Effector memory CD8-positive, alpha-beta T cell (primary cell): ENCODE results near the gene ZFP3.
"Not testable (repeated sequence)": the region's sequence is repeated elsewhere in the genome, so short reads cannot be mapped to it uniquely, and the experiment has no call there.

Source experiments
- ATAC-seq: fragments of 150-1000 bp; cut with Tn5 transposase; replicated peaks from 2 replicates; pipeline ENCODE4 v1.10.0; 2021; ENCODE audit warnings: mild to moderate bottlenecking, moderate library complexity
- DNase-seq, 3 experiments: peaks; one replicate each; pipeline ENCODE4 v3.0.0; 2021
- H3K27ac Mint-ChIP-seq, 2 donors: one replicate each; pipeline ENCODE4 v1.8.0; 2022; ENCODE audit warnings: mild to moderate bottlenecking in 2 of 2, mixed read lengths in 2 of 2, moderate library complexity in 2 of 2
- H3K27me3 Mint-ChIP-seq, 2 donors: one replicate each; pipeline ENCODE4 v1.8.0; 2022; ENCODE audit warnings: mixed read lengths in 2 of 2
- H3K36me3 Mint-ChIP-seq: one replicate; pipeline ENCODE4 v1.8.0; 2022; ENCODE audit warnings: mild to moderate bottlenecking, moderate library complexity, mixed read lengths; ENCODE audit not compliant: insufficient read depth
- H3K4me1 Mint-ChIP-seq, 2 donors: one replicate each; pipeline ENCODE4 v1.8.0; 2022; ENCODE audit warnings: low read depth in 2 of 2, mixed read lengths in 2 of 2
- H3K4me3 Mint-ChIP-seq, 2 donors: one replicate each; pipeline ENCODE4 v1.8.0; 2022; ENCODE audit warnings: mild to moderate bottlenecking in 2 of 2, mixed read lengths in 2 of 2, moderate library complexity in 2 of 2
- H3K9me3 Mint-ChIP-seq, 2 donors: one replicate each; pipeline ENCODE4 v1.8.0; 2022; ENCODE audit warnings: mixed read lengths in 2 of 2
- total RNA-seq, 9 experiments: gene quantifications; one replicate each; lab custom pipeline; 2026; lab: John Stamatoyannopoulos, UW

The ZFP3 gene
- 4.7 to 26.4 (median 13.0) reads per million in 9 experiments for total RNA-seq

GRCh38 chr17:5078106-5079028 is at the start of gene ZFP3:
Gene ZFP3 (plus strand): TSS chr17:5078467. CDS start chr17:5091505, 13,038 bp downstream.
- no peaks in the 10 kb centered on the region for H3K27me3 Mint-ChIP-seq
- H3K4me3 Mint-ChIP-seq, result peak within 1 kb of the TSS; percentile 83 to 89
- peaks cover 11% of the 10 kb centered on the region for H3K36me3 Mint-ChIP-seq
- peak; percentile 53 to 59 (median 58) for DNase-seq
- H3K4me1 Mint-ChIP-seq, result peaks cover 17 to 27% of the 10 kb centered on the region in 2 donors
- H3K27ac Mint-ChIP-seq, result peak within 1 kb of the TSS; percentile 92 to 96
- ATAC-seq, result peak; percentile 78
- no peaks in the 10 kb centered on the region for H3K9me3 Mint-ChIP-seq

- H3K4me1 Mint-ChIP-seq, result peaks cover 15 to 18% of the 10 kb centered on the region in 2 donors
- not testable (repeated sequence) for H3K27ac Mint-ChIP-seq, H3K4me3 Mint-ChIP-seq, H3K9me3 Mint-ChIP-seq, H3K27me3 Mint-ChIP-seq, DNase-seq, H3K36me3 Mint-ChIP-seq, ATAC-seq
These were observed 48.1 kb upstream of the ZFP3 start for GRCh38 chr17:5030168-5030567.

GRCh38 chr17:5031365-5032082 is 46.7 kb upstream of the ZFP3 start:
- no peaks in the 10 kb centered on the region for H3K9me3 Mint-ChIP-seq
- H3K4me3 Mint-ChIP-seq, result peak overlapping the region; percentile 82 to 86
- H3K4me1 Mint-ChIP-seq, result peaks cover 15 to 18% of the 10 kb centered on the region in 2 donors
- H3K27me3 Mint-ChIP-seq, result no peaks in the 10 kb centered on the region
- peak; percentile 88 for ATAC-seq
- peak overlapping the region; percentile 87 to 93 for H3K27ac Mint-ChIP-seq
- peaks cover 8% of the 10 kb centered on the region for H3K36me3 Mint-ChIP-seq
- peak; percentile 84 to 86 (median 85) for DNase-seq

GRCh38 chr17:5032865-5033264 is 45.4 kb upstream of the ZFP3 start:
- peaks cover 8% of the 10 kb centered on the region for H3K36me3 Mint-ChIP-seq
- peak overlapping the region in 1 of 2 donors; percentile 51 for H3K27ac Mint-ChIP-seq
- no peak for DNase-seq
- no peaks in the 10 kb centered on the region for H3K27me3 Mint-ChIP-seq
- no peak for ATAC-seq
- H3K4me1 Mint-ChIP-seq, result peaks cover 15 to 18% of the 10 kb centered on the region in 2 donors
- H3K9me3 Mint-ChIP-seq, result no peaks in the 10 kb centered on the region
- H3K4me3 Mint-ChIP-seq, result peak overlapping the region in 1 of 2 donors; percentile 31

GRCh38 chr17:5033352-5034015 is 44.8 kb upstream of the ZFP3 start:
- Mint-ChIP-seq H3K4me3 (peak overlapping the region in 1 of 2 donors; percentile 31), H3K27me3 (no peaks in the 10 kb centered on the region), H3K4me1 (peaks cover 15 to 18% of the 10 kb centered on the region in 2 donors), H3K27ac (no peak overlapping the region), H3K36me3 (peaks cover 8% of the 10 kb centered on the region), H3K9me3 (no peaks in the 10 kb centered on the region)
- ATAC-seq, result no peak
- DNase-seq, result no peak

- no peak overlapping the region for H3K27ac Mint-ChIP-seq
- ATAC-seq (no peak), DNase-seq (no peak)
- H3K4me3 Mint-ChIP-seq, result no peak overlapping the region
- H3K9me3 Mint-ChIP-seq, result no peaks in the 10 kb centered on the region
- H3K4me1 Mint-ChIP-seq, result peaks cover 15 to 18% of the 10 kb centered on the region in 2 donors
- H3K36me3 Mint-ChIP-seq, result peaks cover 8% of the 10 kb centered on the region
- H3K27me3 Mint-ChIP-seq, result no peaks in the 10 kb centered on the region
These were observed 44.2 kb upstream of the ZFP3 start for GRCh38 chr17:5034063-5034462.

- peak overlapping the region in 1 of 2 donors; percentile 20 for H3K4me3 Mint-ChIP-seq
- ATAC-seq, result no peak
These were observed 43.6 kb upstream of the ZFP3 start for GRCh38 chr17:5034651-5035050.

GRCh38 chr17:5035315-5035714 is 43.0 kb upstream of the ZFP3 start, which contains the start of gene SLC52A1:
Gene SLC52A1 (minus strand): TSS chr17:5035426. CDS start chr17:5034606, 820 bp downstream.
- Mint-ChIP-seq H3K36me3 (peaks cover 8% of the 10 kb centered on the region), H3K4me3 (peak within 1 kb of the TSS; percentile 20 to 29), H3K27ac (peak within 1 kb of the TSS in 1 of 2 donors; percentile 49), H3K4me1 (peaks cover 16 to 22% of the 10 kb centered on the region in 2 donors), H3K27me3 (no peaks in the 10 kb centered on the region), H3K9me3 (no peaks in the 10 kb centered on the region)
- no peak for DNase-seq
- no peak for ATAC-seq

More at GRCh38 chr17:5034651-5035050, 43.6 kb upstream of the ZFP3 start:
- no peak overlapping the region for H3K27ac Mint-ChIP-seq
- H3K27me3 Mint-ChIP-seq, result no peaks in the 10 kb centered on the region
- H3K36me3 Mint-ChIP-seq, result peaks cover 8% of the 10 kb centered on the region
- peaks cover 15 to 20% of the 10 kb centered on the region in 2 donors for H3K4me1 Mint-ChIP-seq
- no peaks in the 10 kb centered on the region for H3K9me3 Mint-ChIP-seq
- DNase-seq, result no peak

GRCh38 chr17:5042157-5043022 is 35.9 kb upstream of the ZFP3 start:
- Mint-ChIP-seq H3K9me3 (no peaks in the 10 kb centered on the region), H3K36me3 (peaks cover 7% of the 10 kb centered on the region), H3K4me3 (peak overlapping the region; percentile 79 to 88), H3K27ac (peak overlapping the region; percentile 87 to 93), H3K4me1 (peaks cover 21 to 34% of the 10 kb centered on the region in 2 donors), H3K27me3 (no peaks in the 10 kb centered on the region)
- DNase-seq (peak in 1 of 3 experiments; percentile 17), ATAC-seq (peak; percentile 66)

- peaks cover 7% of the 10 kb centered on the region for H3K36me3 Mint-ChIP-seq
- peak overlapping the region; percentile 79 to 88 for H3K4me3 Mint-ChIP-seq
- H3K9me3 Mint-ChIP-seq, result no peaks in the 10 kb centered on the region
- H3K27ac Mint-ChIP-seq, result peak overlapping the region; percentile 68 to 87
- peaks cover 24 to 44% of the 10 kb centered on the region in 2 donors for H3K4me1 Mint-ChIP-seq
- DNase-seq (no peak), ATAC-seq (no peak)
- H3K27me3 Mint-ChIP-seq, result no peaks in the 10 kb centered on the region
These were observed 34.7 kb upstream of the ZFP3 start for GRCh38 chr17:5043524-5043923.

GRCh38 chr17:5044630-5045029 is 33.6 kb upstream of the ZFP3 start:
- Mint-ChIP-seq H3K9me3 (no peaks in the 10 kb centered on the region), H3K27me3 (no peaks in the 10 kb centered on the region), H3K27ac (peak overlapping the region; percentile 53 to 81), H3K4me3 (no peak overlapping the region), H3K4me1 (peaks cover 31 to 49% of the 10 kb centered on the region in 2 donors), H3K36me3 (peaks cover 12% of the 10 kb centered on the region)
- no peak for DNase-seq
- no peak for ATAC-seq

GRCh38 chr17:5045496-5045895 is 32.8 kb upstream of the ZFP3 start:
- H3K9me3 Mint-ChIP-seq, result no peaks in the 10 kb centered on the region
- DNase-seq (no peak), ATAC-seq (no peak)
- peaks cover 32 to 53% of the 10 kb centered on the region in 2 donors for H3K4me1 Mint-ChIP-seq
- peak overlapping the region; percentile 21 to 54 for H3K4me3 Mint-ChIP-seq
- peak overlapping the region in 1 of 2 donors; percentile 81 for H3K27ac Mint-ChIP-seq
- H3K36me3 Mint-ChIP-seq, result peaks cover 12% of the 10 kb centered on the region
- H3K27me3 Mint-ChIP-seq, result no peaks in the 10 kb centered on the region
